K562 (cell line): ENCODE results near the gene BSN. TPM values are rescaled to one million over a fixed set of nuclear protein-coding genes. Genes with fewer than 3 reads are reported as not detected.

Source experiments
- CHAMP1 ChIP-seq: fragments of 450-650 bp; IDR thresholded peaks from 2 replicates; pipeline ENCODE4 v1.6.1; 2016; ENCODE audit warnings: mild to moderate bottlenecking
- CHD4 ChIP-seq: fragments of 200-600 bp; sonication (generic); IDR thresholded peaks from 3 replicates; pipeline ENCODE4 v1.6.1; 2012; ENCODE audit warnings: low read depth, mild to moderate bottlenecking, mixed read lengths, low read length, inconsistent platforms; ENCODE audit not compliant: insufficient read depth, insufficient replicate concordance, poor library complexity, severe bottlenecking
- DNMT1 ChIP-seq: fragments of 450-650 bp; IDR thresholded peaks from 2 replicates; pipeline ENCODE4 v1.6.1; 2016; ENCODE audit warnings: antibody characterized with exemption, mild to moderate bottlenecking
- HES1 ChIP-seq: fragments of 450-650 bp; IDR thresholded peaks from 2 replicates; pipeline ENCODE4 v1.6.1; 2016; ENCODE audit warnings: low read depth, mild to moderate bottlenecking, moderate library complexity
- HNRNPK ChIP-seq: fragments of 200-400 bp; formaldehyde crosslinking; IDR thresholded peaks from one replicate; pipeline ENCODE4 v1.6.1; 2018; ENCODE audit warnings: mild to moderate bottlenecking, low read depth, low read length; ENCODE audit not compliant: poor library complexity, severe bottlenecking
- MAX ChIP-seq: sonication (generic); formaldehyde crosslinking; IDR thresholded peaks from 2 replicates; pipeline ENCODE4 v1.9.0; 2022; ENCODE audit warnings: mild to moderate bottlenecking, missing genetic modification reagents
- MEF2A ChIP-seq: IDR thresholded peaks from 2 replicates; pipeline ENCODE4 v1.6.1; 2011; ENCODE audit warnings: low read depth, mild to moderate bottlenecking, low read length, moderate library complexity; ENCODE audit not compliant: control insufficient read depth
- MYBL2 ChIP-seq, 2 experiments: fragments of 450-650 bp in 1 of 2; sonication (generic) in 1 of 2; formaldehyde crosslinking in 1 of 2; IDR thresholded peaks; 2 replicates each; pipeline versions ENCODE4 v1.6.1 to v1.8.1; 2017 to 2022; ENCODE audit warnings: borderline replicate concordance in 1 of 2, inconsistent platforms in 1 of 2, low read depth in 1 of 2, mild to moderate bottlenecking in 1 of 2, missing genetic modification reagents in 1 of 2, moderate library complexity in 1 of 2
- RFX1 ChIP-seq: fragments of 450-650 bp; IDR thresholded peaks from 2 replicates; pipeline ENCODE4 v1.6.1; 2016; ENCODE audit warnings: mild to moderate bottlenecking, moderate library complexity
- SP2 ChIP-seq: IDR thresholded peaks from 2 replicates; pipeline ENCODE4 v1.6.1; 2011; ENCODE audit warnings: mild to moderate bottlenecking, low read depth, low read length, moderate library complexity; ENCODE audit not compliant: poor library complexity, severe bottlenecking; ENCODE audit errors: extremely low read depth
- SREBF2 ChIP-seq: sonication (generic); formaldehyde crosslinking; IDR thresholded peaks from 2 replicates; pipeline ENCODE4 v1.4.0; 2020; ENCODE audit warnings: mild to moderate bottlenecking, missing genetic modification reagents
- SRSF7 ChIP-seq: fragments of 200-400 bp; formaldehyde crosslinking; optimal IDR thresholded peaks from 2 replicates; pipeline ENCODE3; 2017; ENCODE audit warnings: mild to moderate bottlenecking, low read depth, low read length
- TCF15 ChIP-seq: fragments of 250-450 bp; sonication (Bioruptor Pico); IDR thresholded peaks from 2 replicates; pipeline ENCODE4 v1.8.0; 2022; ENCODE audit warnings: moderate library complexity, mild to moderate bottlenecking, inconsistent platforms
- USF2 ChIP-seq: sonication (generic); formaldehyde crosslinking; IDR thresholded peaks from 2 replicates; pipeline ENCODE4 v1.5.0; 2020; ENCODE audit warnings: missing genetic modification reagents
- ZBTB11 ChIP-seq, 3 experiments: fragments of 200-800 bp in 1 of 3; fragments of 250-450 bp in 1 of 3; fragments of 450-650 bp in 1 of 3; sonication (Bioruptor Pico) in 1 of 3; sonication (Bioruptor generic) in 1 of 3; formaldehyde crosslinking in 1 of 3; IDR thresholded peaks; 2 replicates each; pipeline versions ENCODE4 v1.6.1 to v1.8.0; 2016 to 2022; ENCODE audit warnings: mild to moderate bottlenecking in 2 of 3, missing genetic modification characterization in 2 of 3, missing compliant biosample characterization in 1 of 3, moderate library complexity in 1 of 3
- ZNF224 ChIP-seq: sonication (generic); formaldehyde crosslinking; IDR thresholded peaks from 2 replicates; pipeline ENCODE4 v1.8.0; 2022; ENCODE audit warnings: mild to moderate bottlenecking, missing genetic modification reagents
- ZNF589 ChIP-seq: fragments of 200-800 bp; sonication (Bioruptor generic); IDR thresholded peaks from 2 replicates; pipeline ENCODE4 v1.6.1; 2016; ENCODE audit warnings: low read depth, missing genetic modification characterization, missing compliant biosample characterization
- polyA plus RNA-seq, 8 experiments: library from polyadenylated mRNA; depleted of rRNA in 4 of 8; stranded (reverse) in 5 of 8; unstranded in 3 of 8; fragments of >200 nt; fragmentation: Nextera tagmentation in 2 of 8; fragmentation: Illumina TruSeq in 1 of 8; extraction: Ambion mirVana in 2 of 8; extraction: Trizol in 1 of 8; gene quantifications; 2 replicates each; pipeline versions ENCODE4 v1.2.1 to v1.2.3, GENCODE V29; 2011 to 2014; ENCODE audit warnings: inconsistent platforms in 1 of 8, missing spikeins in 1 of 8
- total RNA-seq, 7 experiments: library from RNA; depleted of rRNA in 6 of 7; stranded (reverse); fragments of >200 nt in 6 of 7; fragmentation: Illumina TruSeq in 2 of 7; extraction: Trizol in 2 of 7; gene quantifications; 2 replicates each; pipeline versions ENCODE4 v1.2.1 to v1.2.3, GENCODE V29; 2011 to 2021; ENCODE audit warnings: low replicate concordance in 1 of 7

The BSN gene
- total and polyA plus RNA-seq, 9 of the 15 experiments (the other 6 are each of a cell fraction or from before 2014, with no cell fraction given): 0.03 to 1.5 (median 0.29) TPM

GRCh38 chr3:49673715-49674496, 119.6 kb downstream of the BSN start, which contains the start of gene APEH (continued):
- TF ChIP-seq DNMT1 (no peak), ZNF589 (CRISPR knock-in tag) (no peak), ZBTB11 (CRISPR knock-in tag; IDR thresholded peaks at IDR 0.05) (peak; percentile 86 to 97 (median 94); a peak in 5 of 6 replicates), HNRNPK (no peak), MAX (no peak; the same call in 1 of the 2 replicates), HES1 (no peak), CHAMP1 (no peak), MYBL2 (IDR thresholded peaks at IDR 0.05; ENCODE audit: low read depth) (no peak), MYBL2 (CRISPR knock-in tag; IDR thresholded peaks at IDR 0.05; ENCODE audit: borderline replicate concordance) (no peak), CHD4 (no peak), SP2 (peak; percentile 12), SREBF2 (CRISPR knock-in tag) (no peak), USF2 (CRISPR knock-in tag) (no peak), ZNF224 (no peak), MEF2A (no peak), TCF15 (CRISPR knock-in tag) (no peak), SRSF7 (no peak), RFX1 (no peak)
